ENCODE results near the gene MCF2L.

Gene MCF2L

DNA sequence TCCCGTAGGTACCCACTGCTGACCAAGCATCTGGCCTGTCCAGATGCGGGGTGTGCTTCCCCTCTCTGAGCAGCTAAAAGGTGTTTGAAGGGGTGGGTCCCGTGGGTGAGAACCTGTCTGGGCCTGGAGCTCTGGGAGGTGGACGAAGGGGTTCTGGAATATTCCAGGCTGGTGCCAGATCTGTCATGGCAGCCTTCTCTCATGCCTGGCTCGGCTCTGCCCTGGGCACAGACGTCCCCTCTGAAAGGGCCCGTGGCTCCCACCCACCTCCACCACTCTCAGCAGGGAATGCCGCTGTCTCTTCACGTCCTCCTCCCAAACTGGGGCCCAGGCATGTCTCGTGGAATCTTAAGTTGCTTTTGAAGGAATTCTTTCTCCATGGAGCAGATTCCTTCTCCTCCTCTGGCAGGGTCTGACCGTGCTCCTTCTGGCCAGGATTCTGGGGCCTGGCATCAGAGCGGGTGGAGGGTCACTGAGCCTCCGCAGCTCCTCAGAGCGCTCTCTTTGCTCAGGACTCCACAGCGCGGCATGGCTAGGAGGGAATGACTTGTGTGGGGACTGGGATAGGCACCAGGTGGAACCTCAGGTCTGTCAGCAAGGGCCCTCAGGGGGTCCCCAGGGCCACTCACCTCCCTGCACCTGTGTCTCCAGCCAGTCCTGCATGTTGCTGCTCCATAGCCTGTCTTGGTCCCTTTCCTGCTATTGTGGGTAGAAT is 5.9 kb upstream of the MCF2L start:
- DNase-seq (ENCODE audit: low read depth) = no peak

- no peak for DNase-seq (ENCODE audit: low read depth)
These were observed 5.4 kb upstream of the MCF2L start for GRCh38 chr13:112963641-112964040.

GRCh38 chr13:112964971-112965492 is 4.0 kb upstream of the MCF2L start:
- no peak for DNase-seq (ENCODE audit: low read depth)

DNA sequence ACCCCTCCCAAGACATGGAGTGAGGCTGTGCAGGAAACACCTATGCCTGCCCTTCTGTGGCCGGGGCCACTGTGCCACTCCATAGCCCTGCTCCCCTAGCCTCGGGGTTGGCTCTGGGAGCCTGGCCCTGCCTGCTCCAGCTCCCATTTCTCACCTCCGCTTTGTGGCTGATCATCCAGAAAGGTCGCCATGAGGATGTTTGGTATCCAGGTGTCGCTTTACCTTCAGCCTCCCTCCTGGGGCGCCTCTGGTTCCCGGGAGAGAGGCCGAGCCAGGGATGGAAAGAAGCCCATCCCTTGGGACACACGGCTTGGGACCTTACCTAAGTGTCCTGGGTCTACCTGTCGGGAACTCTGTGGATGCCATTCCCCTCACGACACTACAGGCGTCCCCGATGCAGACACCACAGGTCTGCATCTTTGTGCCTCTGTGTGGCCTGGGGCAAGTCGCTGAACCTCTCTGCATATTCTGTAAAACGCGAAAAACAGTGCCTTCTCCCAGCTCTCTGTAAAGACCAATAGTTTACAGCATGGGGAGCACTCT is 3.4 kb upstream of the MCF2L start:
- DNase-seq (ENCODE audit: low read depth) = no peak

- no peak for DNase-seq (ENCODE audit: low read depth)
These were observed 2.2 kb upstream of the MCF2L start for GRCh38 chr13:112966776-112967175.

DNA sequence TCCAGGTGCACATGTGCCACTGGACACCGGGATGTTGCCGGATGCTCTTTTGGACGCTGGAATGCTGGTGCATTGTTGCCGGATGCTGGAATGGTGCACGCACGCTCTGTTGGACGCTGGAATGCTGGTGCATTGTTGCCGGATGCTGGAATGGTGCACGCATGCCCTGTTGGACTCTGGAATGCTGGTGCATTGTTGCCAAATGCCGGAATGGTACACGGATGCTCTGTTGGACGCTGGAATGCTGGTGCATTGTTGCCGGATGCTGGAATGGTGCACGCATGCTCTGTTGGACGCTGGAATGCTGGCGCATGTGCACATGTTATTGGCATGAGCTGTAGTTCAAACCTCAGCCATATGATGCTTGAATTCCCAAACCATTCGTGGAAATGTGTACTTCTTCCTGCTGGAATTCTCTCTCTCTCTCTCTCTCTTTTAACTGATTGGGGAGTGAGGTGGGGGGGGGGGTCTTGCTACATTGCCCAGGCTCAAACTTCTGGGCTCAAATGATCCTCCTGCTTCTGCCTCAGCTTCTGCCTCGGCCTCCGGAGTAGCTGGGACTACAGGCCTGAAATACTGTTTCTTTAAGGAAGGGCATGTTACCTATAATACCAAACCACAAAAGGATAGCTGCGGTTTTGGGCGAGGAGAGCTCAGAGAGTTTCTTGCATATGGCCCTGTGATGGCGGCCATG is 1.2 kb upstream of the MCF2L start:
- no peak for DNase-seq (ENCODE audit: low read depth)

DNA sequence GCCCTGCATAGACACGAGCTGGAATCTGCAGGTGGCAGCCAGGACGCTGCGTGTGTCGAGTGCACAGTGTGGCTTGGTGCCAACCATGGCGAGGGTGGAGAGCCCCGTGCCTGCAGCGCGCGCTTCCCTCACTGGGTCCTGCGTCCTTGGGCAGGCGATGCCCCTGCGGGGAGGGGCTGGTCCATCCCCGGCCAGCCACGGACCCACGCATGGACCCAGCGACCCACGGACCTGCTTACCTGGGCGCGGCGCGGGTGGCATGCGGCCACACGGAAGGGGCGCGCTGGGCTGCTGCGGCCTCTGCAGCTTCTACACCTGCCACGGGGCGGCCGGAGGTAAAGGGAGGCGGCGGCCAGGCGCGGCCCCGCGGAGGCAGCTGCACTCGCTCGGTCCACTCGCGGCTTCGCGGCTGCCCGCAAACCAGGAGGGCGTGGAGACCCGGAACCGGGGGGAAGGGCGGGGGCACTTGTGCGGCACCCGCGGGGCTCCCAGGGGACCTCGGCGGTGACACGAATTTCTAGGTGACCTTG is 569 bp upstream of the MCF2L start:
- DNase-seq (ENCODE audit: low read depth) = no peak

DNA sequence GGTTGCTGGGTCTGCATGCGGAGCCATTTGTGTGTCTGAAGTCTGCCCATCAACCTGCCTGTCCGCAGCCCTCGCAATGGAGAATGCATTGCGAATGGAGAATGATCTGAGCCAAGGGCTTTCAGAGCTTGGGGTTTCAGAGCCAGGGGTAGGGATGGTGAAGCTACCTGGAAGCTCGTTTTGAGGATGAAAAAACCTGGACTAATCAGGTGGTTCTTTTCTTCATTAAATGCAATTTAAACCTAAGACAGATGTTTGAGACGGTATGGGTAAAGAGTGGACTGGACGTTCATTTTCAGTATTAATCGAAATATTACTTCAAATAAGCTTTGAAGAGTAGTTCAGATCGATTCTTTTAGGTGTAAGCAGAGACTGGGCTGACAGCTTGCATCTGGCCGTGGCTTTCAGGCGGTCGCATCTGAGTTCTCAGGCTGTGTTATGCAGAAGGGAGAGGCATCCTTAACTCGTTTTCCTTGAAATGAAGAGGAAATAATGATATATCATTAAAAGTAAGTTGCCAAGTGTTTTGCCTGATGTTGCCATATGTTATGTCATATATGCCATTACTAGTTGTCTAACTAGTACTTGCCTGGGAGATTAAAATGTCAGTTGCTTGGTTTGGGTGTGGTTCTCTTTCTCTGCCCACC is 801 bp downstream of the MCF2L start:
- DNase-seq (ENCODE audit: low read depth) = no peak

DNA sequence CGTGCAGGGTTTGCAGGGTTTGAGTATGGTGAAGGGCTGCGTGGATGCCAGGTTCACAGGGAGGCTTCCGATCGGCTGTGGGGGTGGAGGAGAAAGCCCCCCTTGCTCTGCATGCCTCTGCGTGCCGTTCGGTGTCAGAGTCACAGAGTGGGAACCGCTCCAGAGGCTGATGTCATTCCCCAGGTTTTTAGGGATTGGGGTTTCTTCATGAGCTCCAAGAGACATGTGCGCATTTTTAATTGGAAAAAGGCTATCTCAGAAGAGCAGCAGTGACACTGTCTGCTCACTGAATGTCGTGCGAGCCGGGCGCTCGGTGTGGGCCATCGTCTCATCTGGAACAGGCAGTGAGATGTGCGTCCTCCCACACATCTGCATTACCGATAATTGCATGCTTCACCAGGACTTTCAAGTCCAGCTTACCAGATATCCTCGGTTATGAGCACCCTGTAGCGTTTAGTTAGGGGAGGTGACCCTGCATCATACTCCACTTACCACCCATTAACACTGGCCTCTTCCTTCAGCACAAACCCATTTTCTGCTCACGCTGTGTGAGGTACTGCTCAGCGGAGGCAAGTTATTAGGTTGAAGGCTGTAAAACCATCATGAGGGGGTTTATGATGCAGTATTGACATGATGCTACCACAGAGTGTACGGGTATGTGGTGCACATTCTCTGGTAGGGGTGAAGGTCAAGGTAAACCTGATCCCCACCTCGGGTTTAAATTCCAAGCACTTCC is 1.7 kb downstream of the MCF2L start:
- DNase-seq (ENCODE audit: low read depth) = no peak

GRCh38 chr13:112971288-112971643 is 2.3 kb downstream of the MCF2L start:
- DNase-seq (ENCODE audit: low read depth) = no peak

GRCh38 chr13:112972258-112972657 is 3.2 kb downstream of the MCF2L start:
- DNase-seq (ENCODE audit: low read depth) = no peak

GRCh38 chr13:112972867-112973576 is 4.0 kb downstream of the MCF2L start:
- DNase-seq (ENCODE audit: low read depth) = no peak

DNA sequence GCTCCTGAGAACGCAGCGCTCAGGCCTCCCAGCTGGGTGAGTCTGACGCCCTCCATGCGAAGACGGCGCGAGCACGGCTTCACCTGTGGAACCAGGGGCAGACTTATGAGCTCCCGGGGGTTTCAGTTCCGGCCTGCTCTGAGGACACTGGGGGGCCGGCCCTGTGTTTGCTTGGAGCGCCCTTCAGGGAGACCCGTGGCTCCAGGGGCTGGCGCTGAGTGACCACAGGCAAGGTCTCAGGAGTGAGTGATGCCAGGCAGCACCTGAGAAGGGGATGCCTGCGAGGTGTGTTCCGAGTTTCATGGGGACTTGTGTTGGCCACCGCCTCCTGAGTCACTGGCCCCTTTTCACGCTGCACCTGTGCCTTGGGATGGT is 4.5 kb downstream of the MCF2L start:
- DNase-seq (ENCODE audit: low read depth) = no peak

GRCh38 chr13:112974125-112974524 is 5.1 kb downstream of the MCF2L start:
- DNase-seq (ENCODE audit: low read depth) = no peak

GRCh38 chr13:112974671-112975070 is 5.7 kb downstream of the MCF2L start:
- DNase-seq (ENCODE audit: low read depth) = no peak

DNA sequence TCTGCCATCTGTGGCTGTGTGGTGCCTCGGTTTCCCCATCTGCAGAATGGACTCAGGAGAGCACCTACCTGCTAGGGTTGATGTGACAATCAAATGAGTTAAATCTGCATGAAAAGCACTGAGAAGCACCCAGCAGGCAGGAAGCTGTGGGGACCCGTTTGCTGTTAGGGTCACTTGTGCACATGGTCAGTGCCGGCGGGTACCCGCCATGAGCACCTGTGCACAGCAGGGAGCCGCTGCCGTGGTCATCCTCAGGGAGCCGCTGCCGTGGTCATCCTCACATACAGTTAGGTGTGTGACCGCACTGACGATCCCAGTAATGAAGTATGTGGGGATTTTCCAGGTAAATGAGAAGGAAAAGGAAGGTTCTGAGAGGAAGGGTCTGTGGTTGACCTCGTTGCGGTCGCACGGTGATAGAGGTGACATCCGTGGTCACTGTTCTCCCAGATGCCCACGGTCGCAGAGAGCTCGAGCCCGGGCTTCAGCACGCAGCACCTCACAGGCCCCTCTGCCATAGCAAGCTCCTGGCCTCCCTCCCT is 6.5 kb downstream of the MCF2L start:
- no peak for DNase-seq (ENCODE audit: low read depth)

DNA sequence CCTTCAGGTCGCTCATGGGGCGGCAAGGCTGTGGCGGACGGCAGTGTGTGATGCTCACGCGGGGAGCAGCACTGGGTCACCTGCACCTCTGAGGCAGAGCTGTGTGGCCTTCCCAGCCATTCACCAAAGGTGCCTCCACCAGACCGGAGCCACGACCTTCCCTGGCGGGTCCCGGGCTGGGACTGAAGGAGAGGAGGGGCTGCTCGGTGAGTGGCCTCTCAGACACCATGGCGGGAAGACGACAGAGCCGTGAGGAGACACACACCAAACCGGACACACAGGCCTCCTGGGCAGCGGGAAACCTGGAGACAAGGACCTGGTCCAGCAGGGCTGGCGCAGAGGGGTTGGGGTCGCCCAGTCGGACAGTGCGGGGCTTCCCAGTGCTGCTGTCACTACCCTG is 7.5 kb downstream of the MCF2L start:
- no peak for DNase-seq (ENCODE audit: low read depth)

GRCh38 chr13:112977091-112977490 is 8.1 kb downstream of the MCF2L start:
- no peak for DNase-seq (ENCODE audit: low read depth)

DNA sequence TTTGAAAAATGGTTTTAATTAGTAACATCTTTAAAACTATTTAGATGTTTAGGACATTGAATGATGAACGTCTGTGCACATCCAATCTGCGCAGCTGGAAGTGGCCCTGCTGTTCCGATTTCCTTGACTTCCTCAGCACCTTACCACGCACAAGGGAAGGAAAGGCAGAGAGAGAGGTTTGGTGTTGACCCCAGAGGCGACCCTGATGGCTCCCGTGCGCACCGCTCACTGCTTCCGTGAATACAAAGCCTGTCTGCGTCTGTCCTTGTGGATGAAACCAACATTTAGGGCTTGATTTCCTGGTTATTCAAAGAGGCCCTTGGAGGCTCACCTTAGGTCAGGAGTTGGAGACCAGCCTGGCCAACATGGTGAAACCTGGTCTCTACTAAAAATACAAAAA is 8.5 kb downstream of the MCF2L start:
- no peak for DNase-seq (ENCODE audit: low read depth)

DNA sequence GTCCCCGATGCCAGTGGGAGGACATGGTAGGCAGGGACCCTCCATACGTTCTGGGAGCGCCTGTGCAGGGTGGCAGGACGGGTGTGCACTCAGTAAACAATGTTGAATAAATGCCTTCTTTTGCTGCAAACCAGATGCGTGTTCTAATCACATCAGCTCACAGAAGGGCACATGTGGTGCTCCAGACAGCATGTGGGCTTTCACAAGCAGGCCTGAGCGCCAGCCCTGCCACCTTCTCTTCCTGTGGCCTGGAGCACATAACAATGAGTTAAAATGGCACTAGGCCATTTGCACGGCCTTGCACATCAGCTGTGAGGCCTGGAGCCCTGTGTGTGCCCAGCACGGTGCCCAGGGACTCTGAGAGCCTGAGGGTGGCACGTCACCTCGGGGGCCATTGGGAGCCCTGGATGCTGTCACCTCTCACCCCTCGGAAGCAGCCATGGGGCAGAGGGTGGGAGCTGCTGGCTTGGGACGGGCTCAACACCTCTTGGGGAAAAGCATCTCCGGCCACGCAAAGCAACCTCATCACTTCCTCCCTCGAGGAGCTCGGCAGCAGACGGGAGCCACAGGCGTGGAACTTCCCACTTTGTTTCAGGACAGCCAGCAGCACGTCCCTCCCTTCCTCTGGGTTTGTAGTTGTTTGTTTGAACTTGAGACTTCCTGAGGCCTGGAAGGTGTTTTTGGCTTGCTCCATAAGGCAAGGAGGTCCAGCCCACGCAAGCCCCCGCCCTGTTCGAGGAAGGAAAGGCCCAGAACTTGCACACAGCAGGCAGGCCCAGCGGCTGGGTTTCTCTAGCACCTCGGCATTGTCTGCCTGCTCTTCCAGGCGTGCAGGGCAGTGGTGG is 9.8 kb downstream of the MCF2L start:
- no peak for DNase-seq (ENCODE audit: low read depth)

Measured in non-pigmented ciliary epithelial cell (primary cell).